Prostate gland (tissue), 2 donors: ENCODE measurements around the gene WWOX.

Experiments
- POLR2A ChIP-seq: fragments of 450-650 bp; IDR thresholded peaks from one replicate; pipeline ENCODE4 v1.6.1; 2016; ENCODE audit warnings: antibody characterized with exemption, mild to moderate bottlenecking
- POLR2AphosphoS5 ChIP-seq: sonication (generic); formaldehyde crosslinking; IDR thresholded peaks from one replicate; pipeline ENCODE4 v1.6.1; 2017; ENCODE audit warnings: antibody characterized with exemption
- TF ChIP-seq, protein P1 (sequence below), 4 experiments: fragments of 200-600 bp in 2 of 4; fragments of 450-650 bp in 2 of 4; sonication (generic) in 2 of 4; IDR thresholded peaks; 1 replicate in 3 of 4; 2 replicates in 1 of 4; pipeline ENCODE4 v1.5.1; 2016 to 2019; ENCODE audit warnings: antibody characterized with exemption in 4 of 4, mild to moderate bottlenecking in 2 of 4, moderate library complexity in 2 of 4

DNA sequence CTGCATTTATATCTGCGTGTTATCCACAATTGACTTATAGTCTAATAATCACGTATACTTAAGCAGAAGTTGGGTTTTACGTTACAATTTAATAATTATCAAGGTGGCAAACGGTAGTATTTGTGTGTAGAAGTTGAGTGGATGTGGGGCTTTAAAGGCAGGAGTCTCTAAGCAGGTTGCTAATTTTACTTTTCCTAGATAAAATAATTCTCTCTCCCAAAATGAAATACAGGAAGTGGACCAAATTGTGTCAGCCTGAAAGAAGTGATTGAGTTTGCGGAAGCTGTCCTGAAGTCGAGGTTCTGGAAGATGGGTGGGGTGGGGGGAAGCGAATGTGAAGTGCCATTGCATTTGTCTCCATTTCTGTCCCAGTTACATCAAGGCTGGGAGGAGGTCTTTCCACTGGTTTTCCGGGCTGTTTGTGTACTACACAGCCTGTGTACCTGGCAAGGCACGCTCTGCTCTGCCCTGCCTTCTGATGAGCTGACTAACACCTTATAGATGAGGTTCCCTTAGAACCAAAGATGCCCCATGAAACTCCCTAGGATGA, 385.1 kb downstream of the WWOX start:
- TF ChIP-seq, protein P1, sequence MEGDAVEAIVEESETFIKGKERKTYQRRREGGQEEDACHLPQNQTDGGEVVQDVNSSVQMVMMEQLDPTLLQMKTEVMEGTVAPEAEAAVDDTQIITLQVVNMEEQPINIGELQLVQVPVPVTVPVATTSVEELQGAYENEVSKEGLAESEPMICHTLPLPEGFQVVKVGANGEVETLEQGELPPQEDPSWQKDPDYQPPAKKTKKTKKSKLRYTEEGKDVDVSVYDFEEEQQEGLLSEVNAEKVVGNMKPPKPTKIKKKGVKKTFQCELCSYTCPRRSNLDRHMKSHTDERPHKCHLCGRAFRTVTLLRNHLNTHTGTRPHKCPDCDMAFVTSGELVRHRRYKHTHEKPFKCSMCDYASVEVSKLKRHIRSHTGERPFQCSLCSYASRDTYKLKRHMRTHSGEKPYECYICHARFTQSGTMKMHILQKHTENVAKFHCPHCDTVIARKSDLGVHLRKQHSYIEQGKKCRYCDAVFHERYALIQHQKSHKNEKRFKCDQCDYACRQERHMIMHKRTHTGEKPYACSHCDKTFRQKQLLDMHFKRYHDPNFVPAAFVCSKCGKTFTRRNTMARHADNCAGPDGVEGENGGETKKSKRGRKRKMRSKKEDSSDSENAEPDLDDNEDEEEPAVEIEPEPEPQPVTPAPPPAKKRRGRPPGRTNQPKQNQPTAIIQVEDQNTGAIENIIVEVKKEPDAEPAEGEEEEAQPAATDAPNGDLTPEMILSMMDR (IDR thresholded peaks at IDR 0.05): no peak
- no peak for TF ChIP-seq POLR2AphosphoS5
- TF ChIP-seq POLR2A: no peak
